Measurements from ENCODE around the gene STAP2.

DNA sequence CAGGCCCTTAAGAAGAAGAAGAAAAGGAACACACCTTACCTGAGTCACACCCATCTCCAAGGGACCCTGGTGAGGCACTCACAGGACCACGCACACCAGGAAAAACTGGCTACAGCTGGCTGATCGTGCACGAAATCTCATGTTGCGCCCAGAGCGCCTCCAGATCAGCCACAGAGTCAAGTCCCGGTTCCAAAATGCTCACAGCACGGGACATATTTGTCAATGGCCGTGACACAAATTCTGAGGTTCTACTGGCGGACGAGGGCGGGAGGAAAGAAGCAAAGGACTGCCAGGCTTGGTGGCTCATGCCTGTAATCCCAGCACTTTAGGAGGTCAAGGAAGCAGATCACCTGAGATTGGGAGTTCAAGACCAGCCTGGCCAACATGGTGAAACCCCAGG, 40.3 kb upstream of the STAP2 start:
- no peak for TF ChIP-seq ZEB2 (IDR thresholded peaks at IDR 0.05)
- no peak for TF ChIP-seq HNRNPLL (IDR thresholded peaks at IDR 0.05; ENCODE audit: low read depth, low read length, poor library complexity, severe bottlenecking)
- TF ChIP-seq, protein P1, sequence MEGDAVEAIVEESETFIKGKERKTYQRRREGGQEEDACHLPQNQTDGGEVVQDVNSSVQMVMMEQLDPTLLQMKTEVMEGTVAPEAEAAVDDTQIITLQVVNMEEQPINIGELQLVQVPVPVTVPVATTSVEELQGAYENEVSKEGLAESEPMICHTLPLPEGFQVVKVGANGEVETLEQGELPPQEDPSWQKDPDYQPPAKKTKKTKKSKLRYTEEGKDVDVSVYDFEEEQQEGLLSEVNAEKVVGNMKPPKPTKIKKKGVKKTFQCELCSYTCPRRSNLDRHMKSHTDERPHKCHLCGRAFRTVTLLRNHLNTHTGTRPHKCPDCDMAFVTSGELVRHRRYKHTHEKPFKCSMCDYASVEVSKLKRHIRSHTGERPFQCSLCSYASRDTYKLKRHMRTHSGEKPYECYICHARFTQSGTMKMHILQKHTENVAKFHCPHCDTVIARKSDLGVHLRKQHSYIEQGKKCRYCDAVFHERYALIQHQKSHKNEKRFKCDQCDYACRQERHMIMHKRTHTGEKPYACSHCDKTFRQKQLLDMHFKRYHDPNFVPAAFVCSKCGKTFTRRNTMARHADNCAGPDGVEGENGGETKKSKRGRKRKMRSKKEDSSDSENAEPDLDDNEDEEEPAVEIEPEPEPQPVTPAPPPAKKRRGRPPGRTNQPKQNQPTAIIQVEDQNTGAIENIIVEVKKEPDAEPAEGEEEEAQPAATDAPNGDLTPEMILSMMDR (IDR thresholded peaks at IDR 0.05 in 2 of 3, conservative IDR thresholded peaks at IDR 0.05 in 1 of 3; ENCODE audit: insufficient read depth in 2 of 3, low read depth in 1 of 3, low read length in 3 of 3), result no peak
- no peak for TF ChIP-seq RFX1 (IDR thresholded peaks at IDR 0.05)
- TF ChIP-seq HLTF (IDR thresholded peaks at IDR 0.05), result no peak
- TF ChIP-seq POLR2A (conservative IDR thresholded peaks at IDR 0.05), result no peak
- no peak for TF ChIP-seq POLR2AphosphoS5 (IDR thresholded peaks at IDR 0.05; ENCODE audit: control insufficient read depth, insufficient read depth, low read depth, low read length)
- TF ChIP-seq, protein P2, sequence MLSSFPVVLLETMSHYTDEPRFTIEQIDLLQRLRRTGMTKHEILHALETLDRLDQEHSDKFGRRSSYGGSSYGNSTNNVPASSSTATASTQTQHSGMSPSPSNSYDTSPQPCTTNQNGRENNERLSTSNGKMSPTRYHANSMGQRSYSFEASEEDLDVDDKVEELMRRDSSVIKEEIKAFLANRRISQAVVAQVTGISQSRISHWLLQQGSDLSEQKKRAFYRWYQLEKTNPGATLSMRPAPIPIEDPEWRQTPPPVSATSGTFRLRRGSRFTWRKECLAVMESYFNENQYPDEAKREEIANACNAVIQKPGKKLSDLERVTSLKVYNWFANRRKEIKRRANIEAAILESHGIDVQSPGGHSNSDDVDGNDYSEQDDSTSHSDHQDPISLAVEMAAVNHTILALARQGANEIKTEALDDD (IDR thresholded peaks at IDR 0.05), result no peak
- no peak for TF ChIP-seq POLR2AphosphoS2 (IDR thresholded peaks at IDR 0.05; ENCODE audit: low read length)
- TF ChIP-seq SP2 (IDR thresholded peaks at IDR 0.05; ENCODE audit: extremely low read depth, low read depth, low read length, poor library complexity, severe bottlenecking), result no peak
- no peak for TF ChIP-seq ZNF583 (CRISPR knock-in tag; IDR thresholded peaks at IDR 0.05)
- TF ChIP-seq, protein P3, sequence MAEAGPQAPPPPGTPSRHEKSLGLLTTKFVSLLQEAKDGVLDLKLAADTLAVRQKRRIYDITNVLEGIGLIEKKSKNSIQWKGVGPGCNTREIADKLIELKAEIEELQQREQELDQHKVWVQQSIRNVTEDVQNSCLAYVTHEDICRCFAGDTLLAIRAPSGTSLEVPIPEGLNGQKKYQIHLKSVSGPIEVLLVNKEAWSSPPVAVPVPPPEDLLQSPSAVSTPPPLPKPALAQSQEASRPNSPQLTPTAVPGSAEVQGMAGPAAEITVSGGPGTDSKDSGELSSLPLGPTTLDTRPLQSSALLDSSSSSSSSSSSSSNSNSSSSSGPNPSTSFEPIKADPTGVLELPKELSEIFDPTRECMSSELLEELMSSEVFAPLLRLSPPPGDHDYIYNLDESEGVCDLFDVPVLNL (CRISPR knock-in tag; IDR thresholded peaks at IDR 0.05; ENCODE audit: low read depth), result no peak
